HL-60 (cell line): Measurements from ENCODE around the gene NBAS.
A peak's percentile ranks its signal among the peaks of the same experiment; 100 is the strongest.

Source experiments
- DNase-seq, 2 experiments: peaks; one replicate each; pipeline ENCODE4 v3.0.0-alpha.2; 2010 to 2020; ENCODE audit warnings: low read depth in 1 of 2, low spot score in 1 of 2
- H3K27ac ChIP-seq: fragments of 250-450 bp; sonication (Bioruptor Pico); replicated peaks from 2 replicates; pipeline ENCODE4 v1.5.1; 2020; ENCODE audit warnings: mild to moderate bottlenecking, moderate library complexity
- H3K27me3 ChIP-seq: fragments of 250-450 bp; sonication (Bioruptor Pico); 2 replicates; pipeline ENCODE4 v1.5.1; 2021; ENCODE audit warnings: mild to moderate bottlenecking, moderate library complexity; ENCODE audit not compliant: insufficient read depth, poor library complexity, severe bottlenecking
- H3K4me3 ChIP-seq: replicated peaks from 2 replicates; pipeline ENCODE4 v1.5.1; 2011; ENCODE audit warnings: mild to moderate bottlenecking, control low read depth, low read length; ENCODE audit not compliant: insufficient read depth
- GABPA ChIP-seq: IDR thresholded peaks from 2 replicates; pipeline ENCODE4 v1.6.1; 2012; ENCODE audit warnings: low read depth
- POLR2AphosphoS5 ChIP-seq: IDR thresholded peaks from 2 replicates; pipeline ENCODE4 v1.6.1; 2012; ENCODE audit warnings: low read depth
- SPI1 ChIP-seq: IDR thresholded peaks from 2 replicates; pipeline ENCODE4 v1.6.1; 2012; ENCODE audit warnings: low read depth, mild to moderate bottlenecking, borderline replicate concordance
- TF ChIP-seq, protein P1 (sequence below): IDR thresholded peaks from 2 replicates; pipeline ENCODE4 v1.6.1; 2012; ENCODE audit warnings: low read depth; ENCODE audit not compliant: insufficient replicate concordance
- TF ChIP-seq, protein P2 (sequence below): IDR thresholded peaks from one replicate; pipeline ENCODE4 v1.5.1; 2011; ENCODE audit warnings: low read length, control low read depth, inconsistent platforms; ENCODE audit not compliant: insufficient read depth

The NBAS gene

DNA sequence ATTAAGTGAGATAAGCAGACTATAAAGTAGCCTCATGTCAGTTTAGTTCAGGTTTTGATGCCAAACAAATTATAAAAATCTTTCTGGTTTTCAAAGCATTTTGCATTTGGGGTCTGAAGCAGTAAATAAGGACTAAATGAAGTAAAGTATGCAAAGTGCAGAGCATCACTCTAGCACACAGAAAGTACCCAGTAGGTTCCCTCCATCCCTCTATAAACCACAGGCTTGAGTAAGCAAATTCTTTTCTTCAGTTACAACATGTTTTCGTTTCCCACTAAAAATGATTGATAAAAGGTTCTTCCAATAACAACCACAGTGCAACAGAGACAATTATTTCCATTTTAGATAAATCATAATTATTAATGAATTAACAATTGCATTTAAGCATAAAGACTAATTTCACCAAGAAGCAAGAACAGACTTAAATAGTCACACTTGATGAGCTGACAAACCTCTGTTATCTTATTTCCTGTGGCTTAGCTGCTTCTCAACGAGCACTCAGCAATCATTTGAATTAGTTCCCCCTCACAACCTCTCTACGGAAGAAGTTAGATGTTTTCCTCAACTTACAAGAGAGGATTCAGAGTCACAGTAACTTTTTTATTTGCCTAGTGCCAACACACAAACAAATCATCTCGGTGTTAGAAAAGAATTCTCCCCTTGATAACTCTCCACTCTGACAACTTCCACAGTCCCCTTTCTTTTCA, 249.8 kb downstream of the NBAS start:
- Histone ChIP-seq H3K4me3 (no peak overlapping the region), H3K27me3 (no peaks in the 10 kb centered on the region), H3K27ac (0 out of 2 replicates have a peak overlapping the region, but pooled peaks have one; percentile 6)
- no peak for DNase-seq
- TF ChIP-seq POLR2AphosphoS5 (no peak), SPI1 (no peak), GABPA (no peak)
- TF ChIP-seq, protein P1, sequence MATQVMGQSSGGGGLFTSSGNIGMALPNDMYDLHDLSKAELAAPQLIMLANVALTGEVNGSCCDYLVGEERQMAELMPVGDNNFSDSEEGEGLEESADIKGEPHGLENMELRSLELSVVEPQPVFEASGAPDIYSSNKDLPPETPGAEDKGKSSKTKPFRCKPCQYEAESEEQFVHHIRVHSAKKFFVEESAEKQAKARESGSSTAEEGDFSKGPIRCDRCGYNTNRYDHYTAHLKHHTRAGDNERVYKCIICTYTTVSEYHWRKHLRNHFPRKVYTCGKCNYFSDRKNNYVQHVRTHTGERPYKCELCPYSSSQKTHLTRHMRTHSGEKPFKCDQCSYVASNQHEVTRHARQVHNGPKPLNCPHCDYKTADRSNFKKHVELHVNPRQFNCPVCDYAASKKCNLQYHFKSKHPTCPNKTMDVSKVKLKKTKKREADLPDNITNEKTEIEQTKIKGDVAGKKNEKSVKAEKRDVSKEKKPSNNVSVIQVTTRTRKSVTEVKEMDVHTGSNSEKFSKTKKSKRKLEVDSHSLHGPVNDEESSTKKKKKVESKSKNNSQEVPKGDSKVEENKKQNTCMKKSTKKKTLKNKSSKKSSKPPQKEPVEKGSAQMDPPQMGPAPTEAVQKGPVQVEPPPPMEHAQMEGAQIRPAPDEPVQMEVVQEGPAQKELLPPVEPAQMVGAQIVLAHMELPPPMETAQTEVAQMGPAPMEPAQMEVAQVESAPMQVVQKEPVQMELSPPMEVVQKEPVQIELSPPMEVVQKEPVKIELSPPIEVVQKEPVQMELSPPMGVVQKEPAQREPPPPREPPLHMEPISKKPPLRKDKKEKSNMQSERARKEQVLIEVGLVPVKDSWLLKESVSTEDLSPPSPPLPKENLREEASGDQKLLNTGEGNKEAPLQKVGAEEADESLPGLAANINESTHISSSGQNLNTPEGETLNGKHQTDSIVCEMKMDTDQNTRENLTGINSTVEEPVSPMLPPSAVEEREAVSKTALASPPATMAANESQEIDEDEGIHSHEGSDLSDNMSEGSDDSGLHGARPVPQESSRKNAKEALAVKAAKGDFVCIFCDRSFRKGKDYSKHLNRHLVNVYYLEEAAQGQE: no peak
- TF ChIP-seq, protein P2, sequence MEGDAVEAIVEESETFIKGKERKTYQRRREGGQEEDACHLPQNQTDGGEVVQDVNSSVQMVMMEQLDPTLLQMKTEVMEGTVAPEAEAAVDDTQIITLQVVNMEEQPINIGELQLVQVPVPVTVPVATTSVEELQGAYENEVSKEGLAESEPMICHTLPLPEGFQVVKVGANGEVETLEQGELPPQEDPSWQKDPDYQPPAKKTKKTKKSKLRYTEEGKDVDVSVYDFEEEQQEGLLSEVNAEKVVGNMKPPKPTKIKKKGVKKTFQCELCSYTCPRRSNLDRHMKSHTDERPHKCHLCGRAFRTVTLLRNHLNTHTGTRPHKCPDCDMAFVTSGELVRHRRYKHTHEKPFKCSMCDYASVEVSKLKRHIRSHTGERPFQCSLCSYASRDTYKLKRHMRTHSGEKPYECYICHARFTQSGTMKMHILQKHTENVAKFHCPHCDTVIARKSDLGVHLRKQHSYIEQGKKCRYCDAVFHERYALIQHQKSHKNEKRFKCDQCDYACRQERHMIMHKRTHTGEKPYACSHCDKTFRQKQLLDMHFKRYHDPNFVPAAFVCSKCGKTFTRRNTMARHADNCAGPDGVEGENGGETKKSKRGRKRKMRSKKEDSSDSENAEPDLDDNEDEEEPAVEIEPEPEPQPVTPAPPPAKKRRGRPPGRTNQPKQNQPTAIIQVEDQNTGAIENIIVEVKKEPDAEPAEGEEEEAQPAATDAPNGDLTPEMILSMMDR: no peak

DNA sequence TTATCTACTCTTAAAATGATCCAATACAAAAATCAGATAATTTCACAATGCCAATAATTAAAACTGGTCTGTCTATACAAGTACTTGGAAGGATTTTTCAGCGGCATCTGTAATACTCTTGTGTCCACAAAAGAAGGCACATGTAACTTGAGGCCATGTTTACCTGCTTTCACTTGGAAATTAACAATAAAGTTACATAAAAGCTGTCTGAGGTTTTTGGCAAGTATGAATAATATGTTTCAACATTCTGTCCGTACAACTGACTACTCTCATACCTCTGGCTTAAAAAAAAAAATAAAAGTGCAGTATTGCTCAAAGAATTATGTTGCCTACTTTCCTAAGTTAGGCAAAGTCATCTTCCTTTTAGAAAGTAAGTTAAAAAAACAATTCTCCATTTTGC, 253.6 kb downstream of the NBAS start:
- DNase-seq: no peak
- Histone ChIP-seq H3K27me3 (no peaks in the 10 kb centered on the region), H3K4me3 (no peak overlapping the region), H3K27ac (no peak overlapping the region)
- TF ChIP-seq, protein P1: no peak
- TF ChIP-seq GABPA (no peak), SPI1 (no peak)
- TF ChIP-seq, protein P2: no peak

DNA sequence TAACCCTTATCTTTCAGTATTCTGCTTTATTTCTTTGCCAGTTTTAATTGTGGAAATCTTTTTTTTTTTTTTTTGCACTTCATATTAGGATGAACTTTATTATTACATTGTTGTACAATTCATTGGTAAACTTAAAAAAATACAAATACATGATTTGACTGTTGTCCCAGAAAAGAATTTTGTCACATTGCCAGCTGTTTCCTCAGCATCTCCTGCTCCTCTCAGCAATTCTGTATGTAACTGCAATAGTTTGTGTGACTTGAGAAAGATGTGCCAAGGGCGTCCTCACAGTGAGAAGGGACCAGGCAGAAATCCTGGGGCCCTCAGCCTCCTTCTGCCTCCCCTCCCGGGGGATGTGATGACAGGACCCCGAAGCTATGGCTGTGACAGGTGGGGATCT, 254.4 kb downstream of the NBAS start:
- H3K27me3 ChIP-seq: no peaks in the 10 kb centered on the region
- no peak for TF ChIP-seq POLR2AphosphoS5
- TF ChIP-seq GABPA: no peak
- TF ChIP-seq SPI1: no peak
- H3K27ac ChIP-seq: no peak overlapping the region
- H3K4me3 ChIP-seq: no peak overlapping the region
- no peak for DNase-seq

DNA sequence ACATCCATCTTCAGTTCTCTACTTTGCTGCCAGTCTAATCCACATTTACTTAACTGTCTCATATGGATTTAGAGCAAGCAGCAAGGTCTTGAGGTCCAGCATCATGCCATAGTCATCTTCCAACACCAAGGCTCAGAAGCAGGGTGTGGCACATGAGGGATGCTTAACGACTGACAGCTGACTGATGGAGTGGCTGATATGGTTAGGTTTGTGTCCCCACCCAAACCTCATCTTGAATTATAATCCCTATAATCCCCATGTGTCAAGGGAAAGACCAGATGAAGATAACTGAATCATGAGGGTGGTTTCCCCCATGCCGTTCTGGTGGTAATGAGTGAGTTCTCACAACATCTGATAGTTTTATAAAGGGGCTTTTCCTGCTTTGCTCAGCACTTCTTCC, 257.3 kb downstream of the NBAS start:
- H3K27ac ChIP-seq: no peak overlapping the region
- H3K27me3 ChIP-seq: no peaks in the 10 kb centered on the region
- no peak for DNase-seq
- no peak overlapping the region for H3K4me3 ChIP-seq
- TF ChIP-seq, protein P1: no peak
- TF ChIP-seq SPI1 (no peak), GABPA (no peak), POLR2AphosphoS5 (no peak)
- TF ChIP-seq, protein P2: no peak
